Measurements from ENCODE around the gene DUOXA2. TPM values are rescaled to one million over a fixed set of nuclear protein-coding genes. Genes with fewer than 3 reads are reported as not detected.

The DUOXA2 gene
- total RNA-seq, 1 donor from 2014 or later = not detected

- no peak overlapping the region for H3K9ac ChIP-seq (ENCODE audit: low read length)
- H4K20me1 ChIP-seq (ENCODE audit: insufficient read depth, low read length) = no peaks in the 10 kb centered on the region
- H3K4me1 ChIP-seq (ENCODE audit: insufficient read depth, low read length) = no peaks in the 10 kb centered on the region
- H3K4me3 Mint-ChIP-seq (ENCODE audit: unreplicated experiment) = no peak overlapping the region
- no peak overlapping the region for H2AFZ ChIP-seq (ENCODE audit: low read depth, low read length)
- no peak overlapping the region for H3K27ac Mint-ChIP-seq (ENCODE audit: unreplicated experiment)
- H3K27me3 ChIP-seq (ENCODE audit: insufficient read depth, low read length) = peaks cover 7% of the 10 kb centered on the region
- no peaks in the 10 kb centered on the region for H3K4me1 Mint-ChIP-seq (ENCODE audit: low read depth, unreplicated experiment)
- DNase-seq (ENCODE audit: low read depth) (no peak), FAIRE-seq (no peak)
- TF ChIP-seq EZH2 (IDR thresholded peaks at IDR 0.05; ENCODE audit: insufficient read depth, low read length) = no peak
- no peak for TF ChIP-seq CTCF (IDR thresholded peaks at IDR 0.05; ENCODE audit: insufficient read depth, low read depth, low read length)
- no peaks in the 10 kb centered on the region for H3K9me3 Mint-ChIP-seq (ENCODE audit: unreplicated experiment)
- no peak overlapping the region for H3K4me3 ChIP-seq (ENCODE audit: insufficient read depth, low read depth, low read length)
- H3K27ac ChIP-seq (ENCODE audit: low read depth, low read length) = no peak overlapping the region
- peaks cover 28% of the 10 kb centered on the region for H3K27me3 Mint-ChIP-seq (ENCODE audit: low read depth, unreplicated experiment)
- peaks cover 2% of the 10 kb centered on the region for H3K36me3 Mint-ChIP-seq (ENCODE audit: low read depth, unreplicated experiment)
- no peaks in the 10 kb centered on the region for H3K79me2 ChIP-seq (ENCODE audit: insufficient read depth, low read length)
- H3K4me2 ChIP-seq (ENCODE audit: low read length) = no peak overlapping the region
- H3K36me3 ChIP-seq (ENCODE audit: insufficient read depth, low read length) = no peaks in the 10 kb centered on the region
- no peaks in the 10 kb centered on the region for H3K9me3 ChIP-seq (ENCODE audit: insufficient read depth, low read depth, low read length)
Measured at GRCh38 chr15:45143946-45144345, 29.8 kb downstream of the DUOXA2 start.

- no peak for DNase-seq (ENCODE audit: low read depth)
- H4K20me1 ChIP-seq (ENCODE audit: insufficient read depth, low read length) = no peaks in the 10 kb centered on the region
- TF ChIP-seq CTCF (IDR thresholded peaks at IDR 0.05; ENCODE audit: insufficient read depth, low read depth, low read length) (no peak), EZH2 (IDR thresholded peaks at IDR 0.05; ENCODE audit: insufficient read depth, low read length) (no peak)
- H2AFZ ChIP-seq (ENCODE audit: low read depth, low read length) = no peak overlapping the region
- no peak overlapping the region for H3K9ac ChIP-seq (ENCODE audit: low read length)
- no peak for FAIRE-seq
- H3K36me3 Mint-ChIP-seq (ENCODE audit: low read depth, unreplicated experiment) = peaks cover 2% of the 10 kb centered on the region
- H3K27me3 ChIP-seq (ENCODE audit: insufficient read depth, low read length) = peaks cover 7% of the 10 kb centered on the region
- H3K9me3 ChIP-seq (ENCODE audit: insufficient read depth, low read depth, low read length) = no peaks in the 10 kb centered on the region
- H3K27me3 Mint-ChIP-seq (ENCODE audit: low read depth, unreplicated experiment) = peaks cover 28% of the 10 kb centered on the region
- H3K27ac Mint-ChIP-seq (ENCODE audit: unreplicated experiment) = no peak overlapping the region
- H3K36me3 ChIP-seq (ENCODE audit: insufficient read depth, low read length) = no peaks in the 10 kb centered on the region
- no peaks in the 10 kb centered on the region for H3K9me3 Mint-ChIP-seq (ENCODE audit: unreplicated experiment)
- H3K4me2 ChIP-seq (ENCODE audit: low read length) = no peak overlapping the region
- H3K4me1 Mint-ChIP-seq (ENCODE audit: low read depth, unreplicated experiment) = no peaks in the 10 kb centered on the region
- H3K4me1 ChIP-seq (ENCODE audit: insufficient read depth, low read length) = no peaks in the 10 kb centered on the region
- no peak overlapping the region for H3K4me3 Mint-ChIP-seq (ENCODE audit: unreplicated experiment)
- H3K4me3 ChIP-seq (ENCODE audit: insufficient read depth, low read depth, low read length) = no peak overlapping the region
- H3K27ac ChIP-seq (ENCODE audit: low read depth, low read length) = no peak overlapping the region
- no peaks in the 10 kb centered on the region for H3K79me2 ChIP-seq (ENCODE audit: insufficient read depth, low read length)
Measured at GRCh38 chr15:45144775-45145174, 30.6 kb downstream of the DUOXA2 start.

- Mint-ChIP-seq H3K4me1 (ENCODE audit: low read depth, unreplicated experiment) (no peaks in the 10 kb centered on the region), H3K27me3 (ENCODE audit: low read depth, unreplicated experiment) (peaks cover 28% of the 10 kb centered on the region), H3K36me3 (ENCODE audit: low read depth, unreplicated experiment) (peaks cover 7% of the 10 kb centered on the region), H3K27ac (ENCODE audit: unreplicated experiment) (no peak overlapping the region), H3K9me3 (ENCODE audit: unreplicated experiment) (peaks cover under 1% of the 10 kb centered on the region), H3K4me3 (ENCODE audit: unreplicated experiment) (no peak overlapping the region)
- H4K20me1 ChIP-seq (ENCODE audit: insufficient read depth, low read length) = no peaks in the 10 kb centered on the region
- no peaks in the 10 kb centered on the region for H3K79me2 ChIP-seq (ENCODE audit: insufficient read depth, low read length)
- FAIRE-seq (no peak), DNase-seq (ENCODE audit: low read depth) (no peak)
- TF ChIP-seq EZH2 (IDR thresholded peaks at IDR 0.05; ENCODE audit: insufficient read depth, low read length) = no peak
- TF ChIP-seq CTCF (IDR thresholded peaks at IDR 0.05; ENCODE audit: insufficient read depth, low read depth, low read length) = no peak
- H3K4me2 ChIP-seq (ENCODE audit: low read length) = no peak overlapping the region
- H3K27me3 ChIP-seq (ENCODE audit: insufficient read depth, low read length) = peaks cover 7% of the 10 kb centered on the region
- no peak overlapping the region for H3K4me3 ChIP-seq (ENCODE audit: insufficient read depth, low read depth, low read length)
- no peaks in the 10 kb centered on the region for H3K9me3 ChIP-seq (ENCODE audit: insufficient read depth, low read depth, low read length)
- no peak overlapping the region for H3K9ac ChIP-seq (ENCODE audit: low read length)
- H3K4me1 ChIP-seq (ENCODE audit: insufficient read depth, low read length) = no peaks in the 10 kb centered on the region
- H3K27ac ChIP-seq (ENCODE audit: low read depth, low read length) = no peak overlapping the region
- no peaks in the 10 kb centered on the region for H3K36me3 ChIP-seq (ENCODE audit: insufficient read depth, low read length)
- H2AFZ ChIP-seq (ENCODE audit: low read depth, low read length) = no peak overlapping the region
Measured at GRCh38 chr15:45146405-45146804, 32.3 kb downstream of the DUOXA2 start.

Measured in astrocyte (in vitro differentiated cells and primary cell).